IMR-90 (cell line): ENCODE results near the gene SLC17A3. TPM values are rescaled to one million over a fixed set of nuclear protein-coding genes. Genes with fewer than 3 reads are reported as not detected.

Experiments
- ATAC-seq: fragments of 200-7000 bp; cut with Tn5 transposase; 2 replicates; pipeline ENCODE4 v1.9.1; 2020; ENCODE audit warnings: low read depth, mild to moderate bottlenecking, moderate library complexity
- BruUV-seq: library from RNA; stranded (reverse); fragments of 400-500 nt; replicated peaks from 2 replicates; lab custom pipeline; 2021; lab: Mats Ljungman, UMichigan
- CTCF ChIA-PET: fragments of 300-600 bp; formaldehyde crosslinking; extraction: SDS; loops from one replicate; lab custom pipeline; 2021; ENCODE audit warnings: antibody characterized with exemption; lab: Yijun Ruan, JAX
- POLR2A ChIA-PET: fragments of 300-600 bp; sonication (Branson Sonifier 250); formaldehyde crosslinking; loops from one replicate; lab custom pipeline; 2022; ENCODE audit warnings: antibody characterized with exemption; ENCODE audit not compliant: unreplicated experiment; lab: Charles Lee
- DNase-seq: peaks from one replicate; pipeline ENCODE4 v3.0.0; 2013
- H2AFZ ChIP-seq: replicated peaks from 2 replicates; pipeline ENCODE3; 2013; ENCODE audit warnings: low read length, mild to moderate bottlenecking; ENCODE audit not compliant: poor library complexity
- H2AK5ac ChIP-seq: 2 replicates; pipeline ENCODE4 v1.6.1; 2013; ENCODE audit warnings: low read depth, low read length, inconsistent platforms
- H2AK9ac ChIP-seq: replicated peaks from 2 replicates; pipeline ENCODE3; 2013; ENCODE audit warnings: mild to moderate bottlenecking, low read depth, low read length, moderate library complexity; ENCODE audit not compliant: poor library complexity
- H2BK120ac ChIP-seq: 2 replicates; pipeline ENCODE4 v1.6.1; 2013; ENCODE audit warnings: low read depth, low read length, inconsistent platforms
- H2BK15ac ChIP-seq: 3 replicates; pipeline ENCODE4 v1.6.1; 2013; ENCODE audit warnings: low read depth, low read length, inconsistent platforms
- H2BK20ac ChIP-seq: 2 replicates; pipeline ENCODE4 v1.6.1; 2013; ENCODE audit warnings: low read depth, mild to moderate bottlenecking, inconsistent platforms, low read length, moderate library complexity
- H2BK5ac ChIP-seq: 2 replicates; pipeline ENCODE4 v1.6.1; 2013; ENCODE audit warnings: mild to moderate bottlenecking, low read depth, low read length, inconsistent platforms; ENCODE audit not compliant: poor library complexity, severe bottlenecking
- H3K14ac ChIP-seq: replicated peaks from 2 replicates; pipeline ENCODE4 v1.6.1; 2013; ENCODE audit warnings: low read depth, low read length, inconsistent platforms
- H3K18ac ChIP-seq: 2 replicates; pipeline ENCODE4 v1.6.1; 2013; ENCODE audit warnings: low read depth, low read length, control low read depth
- H3K23ac ChIP-seq: 2 replicates; pipeline ENCODE4 v1.6.1; 2013; ENCODE audit warnings: low read depth, low read length, inconsistent platforms
- H3K27ac ChIP-seq: 2 replicates; pipeline ENCODE4 v1.5.1; 2013; ENCODE audit warnings: mild to moderate bottlenecking, control low read depth, low read length; ENCODE audit not compliant: insufficient read depth
- H3K27me3 ChIP-seq: 2 replicates; pipeline ENCODE4 v1.6.1; 2013; ENCODE audit warnings: low read length; ENCODE audit not compliant: control insufficient read depth, insufficient read depth
- H3K36me3 ChIP-seq: 2 replicates; pipeline ENCODE4 v1.6.1; 2013; ENCODE audit warnings: low read length, mixed read lengths; ENCODE audit not compliant: control insufficient read depth, insufficient read depth
- H3K4ac ChIP-seq: 2 replicates; pipeline ENCODE4 v1.6.1; 2013; ENCODE audit warnings: low read depth, low read length, inconsistent platforms
- H3K4me1 ChIP-seq: 2 replicates; pipeline ENCODE4 v1.6.1; 2013; ENCODE audit warnings: low read length, mixed read lengths; ENCODE audit not compliant: control insufficient read depth, insufficient read depth
- H3K4me2 ChIP-seq: 2 replicates; pipeline ENCODE4 v1.6.1; 2013; ENCODE audit warnings: low read depth, mild to moderate bottlenecking, control low read depth, low read length, moderate library complexity
- H3K4me3 ChIP-seq: 2 replicates; pipeline ENCODE4 v1.5.1; 2013; ENCODE audit warnings: low read depth, mild to moderate bottlenecking, control low read depth, low read length, moderate library complexity; ENCODE audit not compliant: insufficient read depth
- H3K56ac ChIP-seq: 2 replicates; pipeline ENCODE4 v1.6.1; 2013; ENCODE audit warnings: low read length, inconsistent platforms; ENCODE audit not compliant: insufficient read depth; ENCODE audit errors: extremely low read depth
- H3K79me1 ChIP-seq, 2 experiments: 2 replicates each; pipeline ENCODE4 v1.6.1; 2013; ENCODE audit warnings: low read length in 2 of 2, inconsistent platforms in 1 of 2, low read depth in 1 of 2
- H3K9ac ChIP-seq: 2 replicates; pipeline ENCODE4 v1.6.1; 2013; ENCODE audit warnings: low read depth, low read length, control low read depth
- H3K9me1 ChIP-seq: 2 replicates; pipeline ENCODE4 v1.6.1; 2013; ENCODE audit warnings: low read length, inconsistent platforms; ENCODE audit not compliant: insufficient read depth
- H3K9me3 ChIP-seq: 2 replicates; pipeline ENCODE4 v1.6.1; 2013; ENCODE audit warnings: low read length; ENCODE audit not compliant: control insufficient read depth, insufficient read depth
- H4K20me1 ChIP-seq: 2 replicates; pipeline ENCODE4 v1.6.1; 2013; ENCODE audit warnings: low read length, inconsistent platforms; ENCODE audit not compliant: insufficient read depth
- H4K5ac ChIP-seq: 2 replicates; pipeline ENCODE4 v1.6.1; 2013; ENCODE audit warnings: mild to moderate bottlenecking, low read depth, low read length, control low read depth
- H4K8ac ChIP-seq, 2 experiments: 2 replicates each; pipeline ENCODE4 v1.6.1; 2013; ENCODE audit warnings: low read depth in 2 of 2, low read length in 2 of 2, control low read depth in 1 of 2, inconsistent platforms in 1 of 2
- H4K91ac ChIP-seq: 2 replicates; pipeline ENCODE4 v1.6.1; 2013; ENCODE audit warnings: low read depth, low read length, inconsistent platforms; ENCODE audit not compliant: insufficient read depth
- CEBPB ChIP-seq: IDR thresholded peaks from 2 replicates; pipeline ENCODE4 v1.6.1; 2012; ENCODE audit warnings: low read depth, low read length, improper control_type of control experiment
- CHD1 ChIP-seq: IDR thresholded peaks from 2 replicates; pipeline ENCODE4 v1.6.1; 2012; ENCODE audit warnings: low read depth, low read length, improper control_type of control experiment
- MAZ ChIP-seq: IDR thresholded peaks from 2 replicates; pipeline ENCODE4 v1.6.1; 2012; ENCODE audit warnings: low read depth, mild to moderate bottlenecking, low read length, improper control_type of control experiment, moderate library complexity, borderline replicate concordance
- POLR2A ChIP-seq: IDR thresholded peaks from 2 replicates; pipeline ENCODE4 v1.6.1; 2012; ENCODE audit warnings: mild to moderate bottlenecking, low read depth, low read length
- RFX5 ChIP-seq: IDR thresholded peaks from 2 replicates; pipeline ENCODE4 v1.8.0; 2012; ENCODE audit warnings: low read depth, mild to moderate bottlenecking, low read length, moderate library complexity
- WGBS, 2 experiments: methylation state at CpG; one replicate each; pipeline versions ENCODE4 v1.1.5 to v1.1.7; 2013; ENCODE audit warnings: missing lambda C conversion rate in 2 of 2; ENCODE audit not compliant: insufficient read length in 1 of 2; ENCODE audit errors: extremely low coverage in 2 of 2; 5-methylcytosine and 5-hydroxymethylcytosine counted together
- dilution Hi-C: fragments of 300-500 bp; cut with HindIII; formaldehyde crosslinking; loops from one replicate; pipeline ENCODE4 v1.14.3; 2018; ENCODE audit warnings: low sequenced_read_pairs; ENCODE audit not compliant: unreplicated experiment
- in situ Hi-C: fragments of 300-500 bp; cut with MboI; formaldehyde crosslinking; loops from 3 replicates; pipeline ENCODE4 v1.14.3; 2019; ENCODE audit warnings: low sequenced_read_pairs, inconsistent platforms, mixed read lengths
- intact Hi-C: fragments of 100-400 bp; cut with micrococcal nuclease; formaldehyde crosslinking; loops from 2 replicates; pipeline ENCODE4 v1.10.0; 2022
- polyA plus RNA-seq, 3 experiments: library from polyadenylated mRNA; depleted of rRNA; stranded (reverse); fragments of >200 nt; gene quantifications; 2 replicates each; pipeline ENCODE4 v1.2.3, GENCODE V29; 2012; ENCODE audit warnings: low replicate concordance in 1 of 3
- total RNA-seq: library from RNA; depleted of rRNA; stranded (reverse); fragments of >200 nt; gene quantifications from 2 replicates; pipeline ENCODE4 v1.2.3, GENCODE V29; 2012

The SLC17A3 gene
- total and polyA plus RNA-seq, 2 of the 4 experiments (the other 2 are of a cell fraction): not detected

DNA sequence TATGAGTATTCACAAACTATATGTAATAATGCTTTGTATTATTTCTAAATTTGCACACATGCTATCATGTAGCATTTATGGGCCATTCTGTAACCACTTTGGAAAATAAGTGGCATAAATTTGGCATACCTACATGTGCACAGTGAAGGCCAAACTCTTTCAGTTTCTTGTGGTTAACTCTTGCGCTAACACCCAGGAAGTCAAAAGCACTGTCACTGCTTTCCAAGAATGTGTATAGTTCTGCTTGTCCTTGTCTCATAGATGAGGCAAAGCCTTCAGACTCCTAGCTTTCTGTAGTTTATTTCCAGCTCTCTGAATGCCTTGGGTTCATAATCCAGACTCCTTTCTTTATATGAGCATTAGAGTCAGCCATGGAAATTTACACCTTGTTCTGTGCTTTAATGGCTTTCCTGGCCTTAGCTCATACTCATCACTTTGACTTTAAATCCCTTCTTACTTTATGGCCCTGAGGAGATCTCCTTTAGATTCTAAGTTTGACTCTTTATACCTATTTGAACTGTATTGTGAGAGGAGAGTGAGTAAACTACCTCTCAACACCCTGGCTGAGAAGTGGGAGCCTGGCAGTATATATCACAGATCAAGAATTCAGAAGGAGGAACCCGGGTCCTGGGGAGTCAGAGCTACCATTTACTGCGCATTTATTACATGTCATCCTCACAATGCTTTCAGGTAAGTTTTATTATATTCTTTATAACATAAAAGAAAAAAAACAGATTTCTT, 949 bp upstream of the SLC17A3 start:
- no peak overlapping the region for H3K9ac ChIP-seq
- H2AK5ac ChIP-seq: no peak overlapping the region
- CTCF ChIA-PET: interaction anchor here (1.1 kb wide), 1 partner anchor 52 kb away, joined by 3 read pairs; no protein-coding TSS in a partner anchor
- dilution Hi-C loops (no loop called here), intact Hi-C loops (no loop called here), in situ Hi-C loops (no loop called here)
- H3K4me1 ChIP-seq: no peaks in the 10 kb centered on the region
- H3K79me1 ChIP-seq: no peaks in the 10 kb centered on the region
- H2BK20ac ChIP-seq: no peak overlapping the region
- H3K23ac ChIP-seq: no peak overlapping the region
- H3K4ac ChIP-seq: no peak overlapping the region
- no peaks in the 10 kb centered on the region for H3K9me1 ChIP-seq
- H3K9me3 ChIP-seq: no peaks in the 10 kb centered on the region
- DNase-seq: no peak
- no peak overlapping the region for H3K4me3 ChIP-seq
- H3K36me3 ChIP-seq: no peaks in the 10 kb centered on the region
- no peak overlapping the region for H3K56ac ChIP-seq
- no peak overlapping the region for H2AFZ ChIP-seq
- no CpG with 5 or more reads among the region's 3 CpGs for WGBS, 2 experiments
- H3K14ac ChIP-seq: no peak overlapping the region
- H3K18ac ChIP-seq: no peak overlapping the region
- no peak overlapping the region for H4K8ac ChIP-seq
- no peak overlapping the region for H2BK15ac ChIP-seq
- no peak overlapping the region for H4K91ac ChIP-seq
- no TSS peak for BruUV-seq
- no peak overlapping the region for H4K5ac ChIP-seq
- no peaks in the 10 kb centered on the region for H4K20me1 ChIP-seq
- TF ChIP-seq MAZ: no peak
- no peak for TF ChIP-seq CEBPB
- TF ChIP-seq CHD1: no peak
- no peak for TF ChIP-seq RFX5
- no peak for TF ChIP-seq POLR2A
- H3K4me2 ChIP-seq: no peak overlapping the region
- H3K27ac ChIP-seq: no peak overlapping the region
- no peak overlapping the region for H2BK120ac ChIP-seq
- H2BK5ac ChIP-seq: no peak overlapping the region
- no peak for ATAC-seq
- H3K27me3 ChIP-seq: no peaks in the 10 kb centered on the region
- H2AK9ac ChIP-seq: no peak overlapping the region
- POLR2A ChIA-PET: no interaction called here
